IgD-negative memory B cell (primary cell): Measurements from ENCODE around the gene DNLZ. TPM values are rescaled to one million over a fixed set of nuclear protein-coding genes. Genes with fewer than 3 reads are reported as not detected.

Experiments used
- H3K27ac Mint-ChIP-seq, 3 donors: one replicate each; pipeline ENCODE4 v1.8.0; 2020 to 2022; ENCODE audit warnings: mild to moderate bottlenecking in 3 of 3, mixed read lengths in 3 of 3, moderate library complexity in 1 of 3
- H3K27me3 Mint-ChIP-seq: one replicate; pipeline ENCODE4 v1.8.0; 2021; ENCODE audit warnings: mixed read lengths
- H3K36me3 Mint-ChIP-seq: one replicate; pipeline ENCODE4 v1.8.0; 2020; ENCODE audit warnings: mild to moderate bottlenecking, mixed read lengths
- H3K4me1 Mint-ChIP-seq, 3 donors: one replicate each; pipeline ENCODE4 v1.8.0; 2020 to 2022; ENCODE audit warnings: mixed read lengths in 3 of 3, mild to moderate bottlenecking in 1 of 3
- H3K4me3 Mint-ChIP-seq, 4 donors: one replicate each; pipeline ENCODE4 v1.8.0; 2020 to 2022; ENCODE audit warnings: mild to moderate bottlenecking in 4 of 4, mixed read lengths in 4 of 4, moderate library complexity in 3 of 4
- H3K9me3 Mint-ChIP-seq, 3 donors: one replicate each; pipeline ENCODE4 v1.8.0; 2020 to 2021; ENCODE audit warnings: mixed read lengths in 3 of 3, mild to moderate bottlenecking in 1 of 3
- polyA plus RNA-seq: library from polyadenylated mRNA; unstranded; fragments of 300-500 nt; fragmentation: Illumina TruSeq; gene quantifications from one replicate; pipeline ENCODE4 v1.2.3, GENCODE V29; 2021

DNLZ gene
- polyA plus RNA-seq, 1 donor from 2014 or later = 78.0 TPM

- Mint-ChIP-seq H3K27ac (no peak overlapping the region), H3K4me3 (no peak overlapping the region), H3K4me1 (peaks cover 0 to 1% (median 0%) of the 10 kb centered on the region in 3 donors), H3K9me3 (peaks cover 5 to 6% (median 6%) of the 10 kb centered on the region in 3 donors), H3K27me3 (peaks cover 8% of the 10 kb centered on the region), H3K36me3 (peaks cover 3% of the 10 kb centered on the region)
These were observed 51.6 kb downstream of the DNLZ start for GRCh38 chr9:136312009-136312375.

GRCh38 chr9:136311051-136312008 is 52.2 kb downstream of the DNLZ start:
- no peak overlapping the region for H3K27ac Mint-ChIP-seq
- H3K4me3 Mint-ChIP-seq = peak overlapping the region in 1 of 4 donors; percentile 74
- H3K36me3 Mint-ChIP-seq = peaks cover 2% of the 10 kb centered on the region
- H3K9me3 Mint-ChIP-seq = peaks cover 5 to 6% (median 6%) of the 10 kb centered on the region in 3 donors
- H3K4me1 Mint-ChIP-seq = peaks cover 0 to 4% (median 2%) of the 10 kb centered on the region in 3 donors
- H3K27me3 Mint-ChIP-seq = peaks cover 4% of the 10 kb centered on the region

GRCh38 chr9:136310273-136311030 is 53.1 kb downstream of the DNLZ start:
- Mint-ChIP-seq H3K27me3 (no peaks in the 10 kb centered on the region), H3K27ac (no peak overlapping the region), H3K4me1 (peaks cover 0 to 8% (median 5%) of the 10 kb centered on the region in 3 donors), H3K36me3 (no peaks in the 10 kb centered on the region), H3K9me3 (peaks cover 0 to 6% (median 6%) of the 10 kb centered on the region in 3 donors), H3K4me3 (no peak overlapping the region)

GRCh38 chr9:136309806-136310220 is 53.7 kb downstream of the DNLZ start:
- no peak overlapping the region for H3K27ac Mint-ChIP-seq
- peaks cover 0 to 5% (median 2%) of the 10 kb centered on the region in 3 donors for H3K9me3 Mint-ChIP-seq
- no peaks in the 10 kb centered on the region for H3K27me3 Mint-ChIP-seq
- H3K4me1 Mint-ChIP-seq = peaks cover 0 to 7% (median 5%) of the 10 kb centered on the region in 3 donors
- H3K36me3 Mint-ChIP-seq = no peaks in the 10 kb centered on the region
- no peak overlapping the region for H3K4me3 Mint-ChIP-seq

Other genes with a start within 250 kb of the DNLZ start
- 30.3 TPM for gene TMEM250, start 244.9 kb downstream of the DNLZ start, polyA plus RNA-seq
- gene LHX3, start 158.6 kb downstream of the DNLZ start, polyA plus RNA-seq = not detected
- 2.1 TPM for gene QSOX2, start 117.9 kb downstream of the DNLZ start, polyA plus RNA-seq
- 0.15 TPM for gene CCDC187, start 59.6 kb downstream of the DNLZ start, polyA plus RNA-seq
- gene GPSM1, start 36.2 kb downstream of the DNLZ start, polyA plus RNA-seq = not detected
- gene CARD9, start 9.9 kb upstream of the DNLZ start, polyA plus RNA-seq = 0.26 TPM
- 3.8 TPM for gene SNAPC4, start 36.4 kb upstream of the DNLZ start, polyA plus RNA-seq
- gene ENTR1, start 46.9 kb upstream of the DNLZ start, polyA plus RNA-seq = 7.4 TPM
- gene PMPCA, start 46.9 kb upstream of the DNLZ start, polyA plus RNA-seq = 35.0 TPM
- 6.9 TPM for gene INPP5E, start 76.1 kb upstream of the DNLZ start, polyA plus RNA-seq
- 30.1 TPM for gene SEC16A, start 119.3 kb upstream of the DNLZ start, polyA plus RNA-seq
- 3.5 TPM for gene NOTCH1, start 182.3 kb upstream of the DNLZ start, polyA plus RNA-seq